ENCODE results near the gene PRRT4.

PRRT4 gene

GRCh38 chr7:128394904-128395496 is 33.5 kb upstream of the PRRT4 start:
- no peak for DNase-seq (ENCODE audit: low read depth)
- no peak for TF ChIP-seq CTCF (conservative IDR thresholded peaks at IDR 0.05; ENCODE audit: low read depth, low read length)
- H3K4me3 ChIP-seq (ENCODE audit: low read length), result no peak overlapping the region

GRCh38 chr7:128393526-128394330 is 32.2 kb upstream of the PRRT4 start:
- no peak for TF ChIP-seq CTCF (conservative IDR thresholded peaks at IDR 0.05; ENCODE audit: low read depth, low read length)
- DNase-seq (ENCODE audit: low read depth), result no peak
- H3K4me3 ChIP-seq (ENCODE audit: low read length), result no peak overlapping the region

GRCh38 chr7:128392446-128393327 is 31.2 kb upstream of the PRRT4 start:
- DNase-seq (ENCODE audit: low read depth), result no peak
- no peak overlapping the region for H3K4me3 ChIP-seq (ENCODE audit: low read length)
- TF ChIP-seq CTCF (conservative IDR thresholded peaks at IDR 0.05; ENCODE audit: low read depth, low read length), result no peak

GRCh38 chr7:128391805-128392204 is 30.3 kb upstream of the PRRT4 start:
- DNase-seq (ENCODE audit: low read depth), result no peak
- no peak overlapping the region for H3K4me3 ChIP-seq (ENCODE audit: low read length)
- no peak for TF ChIP-seq CTCF (conservative IDR thresholded peaks at IDR 0.05; ENCODE audit: low read depth, low read length)

GRCh38 chr7:128390871-128391565 is 29.5 kb upstream of the PRRT4 start:
- H3K4me3 ChIP-seq (ENCODE audit: low read length), result no peak overlapping the region
- no peak for TF ChIP-seq CTCF (conservative IDR thresholded peaks at IDR 0.05; ENCODE audit: low read depth, low read length)
- DNase-seq (ENCODE audit: low read depth), result no peak

GRCh38 chr7:128389618-128390329 is 28.3 kb upstream of the PRRT4 start:
- H3K4me3 ChIP-seq (ENCODE audit: low read length), result no peak overlapping the region
- no peak for TF ChIP-seq CTCF (conservative IDR thresholded peaks at IDR 0.05; ENCODE audit: low read depth, low read length)
- no peak for DNase-seq (ENCODE audit: low read depth)
